Body of pancreas (tissue), 4 donors: Measurements from ENCODE around the gene ZCCHC13. TPM values are rescaled to one million over a fixed set of nuclear protein-coding genes. Genes with fewer than 3 reads are reported as not detected.

Experiments
- ATAC-seq: fragments of 150-250 bp; one replicate; pipeline ENCODE4 v1.9.1; 2016
- DNase-seq, 4 donors: peaks; one replicate each; pipeline ENCODE4 v3.0.0-alpha.2; 2019
- H3K27ac ChIP-seq, 4 donors: fragments of 200-600 bp; sonication (generic); 1 replicate in 3 of 4; 2 replicates in 1 of 4; pipeline versions ENCODE4 v1.5.1 to v1.6.1; 2016 to 2019; ENCODE audit warnings: mild to moderate bottlenecking in 1 of 4, mixed read lengths in 1 of 4, moderate library complexity in 1 of 4
- H3K27me3 ChIP-seq, 2 donors: fragments of 200-600 bp; sonication (generic); one replicate each; pipeline ENCODE4 v1.6.0; 2016; ENCODE audit warnings: mild to moderate bottlenecking in 1 of 2
- H3K36me3 ChIP-seq, 2 donors: fragments of 200-600 bp; sonication (generic); replicated peaks in 1 of 2; 2 replicates each; pipeline ENCODE4 v1.5.1; 2016; ENCODE audit warnings: low read depth in 2 of 2; ENCODE audit not compliant: insufficient read depth in 1 of 2
- H3K4me1 ChIP-seq: fragments of 200-600 bp; sonication (generic); one replicate; pipeline ENCODE4 v1.6.0; 2016
- H3K4me3 ChIP-seq, 2 donors: fragments of 200-600 bp; sonication (generic); 1 replicate in 1 of 2; 2 replicates in 1 of 2; pipeline ENCODE4 v1.5.1; 2016 to 2019
- H3K9me3 ChIP-seq, 3 donors: fragments of 200-600 bp; sonication (generic); 1 replicate in 2 of 3; 2 replicates in 1 of 3; pipeline ENCODE4 v1.5.1; 2016
- POLR2A ChIP-seq, 3 donors: fragments of 450-650 bp; IDR thresholded peaks; one replicate each; pipeline ENCODE4 v1.6.1; 2016; ENCODE audit warnings: antibody characterized with exemption in 3 of 3, mild to moderate bottlenecking in 2 of 3
- WGBS, 2 donors: methylation state at CpG; one replicate each; pipeline ENCODE4 v1.1.5; 2017; 5-methylcytosine and 5-hydroxymethylcytosine counted together
- intact Hi-C: fragments of 100-400 bp; cut with DNase I; formaldehyde crosslinking; loops from one replicate; pipeline ENCODE4 v1.15.1; 2023
- total RNA-seq, 2 donors: library from RNA; depleted of rRNA; stranded (reverse); fragments of >200 nt; gene quantifications; one replicate each; pipeline ENCODE4 v1.1.0, GENCODE V29; 2016
- TF ChIP-seq, protein P1 (sequence below), 7 experiments: fragments of 450-650 bp in 4 of 7; fragments of 200-600 bp in 3 of 7; sonication (generic) in 3 of 7; IDR thresholded peaks; one replicate each; pipeline ENCODE4 v1.5.1; 2016 to 2019; ENCODE audit warnings: antibody characterized with exemption in 7 of 7

The ZCCHC13 gene
- total RNA-seq, 2 donors from 2014 or later: not detected

DNA sequence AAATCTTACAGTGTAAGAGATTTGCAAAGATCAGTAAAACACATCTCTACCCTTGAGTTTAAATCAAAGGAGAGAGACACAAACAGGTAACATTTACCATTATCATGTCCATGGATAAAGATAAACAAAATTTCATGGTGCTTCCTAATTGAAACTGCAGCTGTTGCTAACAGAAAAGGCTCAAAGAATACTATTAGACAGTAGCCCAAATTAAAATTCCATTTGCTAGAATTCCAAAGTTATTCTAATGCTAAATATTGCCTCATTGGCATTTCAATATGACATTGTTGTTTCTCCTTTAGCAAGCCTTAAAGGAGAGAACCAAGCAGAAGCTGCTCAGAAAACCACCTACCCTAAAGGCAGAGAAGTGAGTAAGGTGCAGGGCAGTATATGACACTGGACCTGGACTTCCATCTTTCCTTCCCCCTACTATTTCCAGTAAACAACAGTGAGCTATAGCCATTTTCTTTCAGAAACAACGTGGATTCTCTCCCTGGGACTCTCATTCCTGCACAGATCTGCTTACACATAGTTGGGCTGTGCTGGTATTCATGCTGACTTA is 19.5 kb upstream of the ZCCHC13 start:
- H3K4me3 ChIP-seq: no peak overlapping the region
- H3K9me3 ChIP-seq: no peaks in the 10 kb centered on the region
- H3K27ac ChIP-seq: no peak overlapping the region
- intact Hi-C loops: no loop called here
- DNase-seq: no peak
- ATAC-seq: no peak
- H3K36me3 ChIP-seq: peaks cover 0 to 5% of the 10 kb centered on the region in 2 donors
- peaks cover 9% of the 10 kb centered on the region for H3K4me1 ChIP-seq
- no peaks in the 10 kb centered on the region for H3K27me3 ChIP-seq
- no peak for TF ChIP-seq POLR2A (IDR thresholded peaks at IDR 0.05)
- TF ChIP-seq, protein P1, sequence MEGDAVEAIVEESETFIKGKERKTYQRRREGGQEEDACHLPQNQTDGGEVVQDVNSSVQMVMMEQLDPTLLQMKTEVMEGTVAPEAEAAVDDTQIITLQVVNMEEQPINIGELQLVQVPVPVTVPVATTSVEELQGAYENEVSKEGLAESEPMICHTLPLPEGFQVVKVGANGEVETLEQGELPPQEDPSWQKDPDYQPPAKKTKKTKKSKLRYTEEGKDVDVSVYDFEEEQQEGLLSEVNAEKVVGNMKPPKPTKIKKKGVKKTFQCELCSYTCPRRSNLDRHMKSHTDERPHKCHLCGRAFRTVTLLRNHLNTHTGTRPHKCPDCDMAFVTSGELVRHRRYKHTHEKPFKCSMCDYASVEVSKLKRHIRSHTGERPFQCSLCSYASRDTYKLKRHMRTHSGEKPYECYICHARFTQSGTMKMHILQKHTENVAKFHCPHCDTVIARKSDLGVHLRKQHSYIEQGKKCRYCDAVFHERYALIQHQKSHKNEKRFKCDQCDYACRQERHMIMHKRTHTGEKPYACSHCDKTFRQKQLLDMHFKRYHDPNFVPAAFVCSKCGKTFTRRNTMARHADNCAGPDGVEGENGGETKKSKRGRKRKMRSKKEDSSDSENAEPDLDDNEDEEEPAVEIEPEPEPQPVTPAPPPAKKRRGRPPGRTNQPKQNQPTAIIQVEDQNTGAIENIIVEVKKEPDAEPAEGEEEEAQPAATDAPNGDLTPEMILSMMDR (IDR thresholded peaks at IDR 0.05): no peak
- WGBS, 2 donors: 27 to 43% methylated on average over 1 of the region's 1 CpG

DNA sequence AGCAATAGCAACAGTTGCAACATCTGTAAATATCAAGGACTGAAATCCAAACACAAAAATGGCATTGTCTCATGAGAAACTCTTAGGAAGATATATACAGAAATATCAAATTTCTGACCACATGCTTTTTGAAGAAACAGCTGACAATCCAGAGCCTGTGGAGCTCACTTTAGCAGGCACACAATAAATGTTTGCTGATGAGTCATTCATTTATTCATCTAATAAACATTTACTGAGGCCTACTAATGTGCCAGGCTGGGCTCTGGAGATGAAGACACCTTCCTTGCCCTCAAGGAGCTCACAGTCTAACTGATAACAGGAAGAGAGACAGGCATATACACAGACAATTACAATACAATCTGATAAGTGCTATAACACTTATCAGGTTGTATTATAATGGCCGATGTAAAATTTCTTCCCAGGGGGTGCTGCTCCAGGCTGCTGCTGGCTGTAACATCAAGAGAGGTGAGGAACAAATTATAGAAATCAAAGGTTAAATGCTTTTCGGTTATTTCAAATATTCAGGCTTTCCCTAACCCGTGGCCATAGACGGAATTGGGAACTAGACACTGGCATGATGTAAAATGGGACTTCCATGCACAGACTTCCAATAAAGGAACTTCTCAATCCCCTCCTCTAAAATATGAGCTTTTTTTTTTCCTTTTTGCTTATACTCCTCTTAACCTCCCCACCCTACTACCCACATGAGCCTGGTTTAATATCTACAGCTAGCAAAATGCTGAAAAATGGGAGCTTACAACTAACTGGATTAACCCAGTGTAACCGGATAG is 16.8 kb upstream of the ZCCHC13 start:
- no peak for TF ChIP-seq POLR2A (IDR thresholded peaks at IDR 0.05)
- TF ChIP-seq, protein P1 (IDR thresholded peaks at IDR 0.05): no peak
- DNase-seq (no peak), ATAC-seq (no peak)
- no peak overlapping the region for H3K27ac ChIP-seq
- H3K9me3 ChIP-seq: no peaks in the 10 kb centered on the region
- WGBS, 2 donors: 88 to 89% methylated on average over 5 of the region's 5 CpGs
- H3K4me1 ChIP-seq: peaks cover 9% of the 10 kb centered on the region
- intact Hi-C loops: no loop called here
- H3K36me3 ChIP-seq: no peaks in the 10 kb centered on the region
- no peak overlapping the region for H3K4me3 ChIP-seq
- H3K27me3 ChIP-seq: no peaks in the 10 kb centered on the region

DNA sequence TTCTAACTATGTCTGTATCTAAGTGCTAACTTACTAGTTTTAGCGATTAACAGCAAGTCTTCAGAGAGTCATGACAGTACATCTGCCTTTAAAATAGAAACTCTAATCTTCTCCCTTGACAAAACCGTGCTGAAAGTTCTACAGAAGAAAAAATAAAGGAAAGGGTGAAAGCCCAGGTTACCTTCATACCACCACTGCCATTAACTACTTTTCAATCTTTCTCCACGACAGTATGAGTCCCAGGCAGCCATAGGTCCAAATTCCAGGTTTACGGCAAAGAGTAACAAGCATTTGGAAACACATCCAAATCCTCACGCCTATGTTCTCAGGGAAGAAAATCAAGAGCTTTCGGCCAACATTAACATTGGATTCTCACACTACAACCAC is 12.4 kb upstream of the ZCCHC13 start:
- WGBS, 2 donors: 0% methylated on average over 6 of the region's 6 CpGs
- H3K4me1 ChIP-seq: peaks cover 9% of the 10 kb centered on the region
- ATAC-seq: peak; percentile 8
- H3K27ac ChIP-seq: peak overlapping the region; percentile 71 to 91 (median 86)
- intact Hi-C loops: no loop called here
- no peaks in the 10 kb centered on the region for H3K27me3 ChIP-seq
- no peaks in the 10 kb centered on the region for H3K36me3 ChIP-seq
- TF ChIP-seq POLR2A (IDR thresholded peaks at IDR 0.05): no peak
- TF ChIP-seq, protein P1 (IDR thresholded peaks at IDR 0.05): no peak
- peak overlapping the region; percentile 12 to 52 for H3K4me3 ChIP-seq
- DNase-seq: no peak
- H3K9me3 ChIP-seq: no peaks in the 10 kb centered on the region

DNA sequence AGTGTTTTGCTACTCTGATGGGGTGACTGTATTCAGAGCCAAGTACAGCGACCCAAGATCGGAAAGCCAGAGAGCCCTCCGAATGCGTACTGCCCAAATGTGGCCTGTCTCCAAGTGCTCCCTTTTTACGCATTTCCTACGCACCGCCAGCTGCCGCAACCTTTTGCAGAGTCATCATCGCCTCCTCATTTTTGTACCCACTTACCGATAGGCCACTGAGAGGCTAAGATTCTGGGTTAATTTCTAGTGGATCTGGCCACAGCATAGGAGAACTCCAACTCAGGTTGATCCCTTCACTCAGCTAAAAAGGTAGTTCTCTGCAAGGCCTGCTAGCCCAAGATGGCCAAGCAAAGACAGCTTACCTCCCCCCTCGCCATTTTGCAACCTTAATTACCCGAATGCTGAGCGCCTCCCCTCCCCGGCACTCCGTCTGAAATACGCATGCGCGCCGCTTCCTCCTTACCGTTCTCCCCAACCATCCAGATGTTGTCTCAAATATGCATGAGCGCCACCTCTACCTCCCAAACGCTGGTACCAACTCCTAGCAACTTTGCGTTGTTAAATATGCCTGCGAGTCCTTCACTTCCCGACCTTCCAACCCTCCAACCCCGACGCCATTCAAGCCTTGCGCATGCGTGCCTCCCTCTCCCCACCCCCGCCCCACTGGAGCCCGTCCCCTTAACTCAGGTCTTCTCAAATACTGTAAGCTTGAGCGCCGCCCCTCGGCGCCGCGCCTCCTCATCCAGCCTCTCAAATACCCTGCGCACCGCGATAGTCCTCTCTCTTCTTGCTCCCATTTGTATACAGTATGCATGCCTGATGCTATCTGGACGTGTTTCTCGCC is 11.8 kb upstream of the ZCCHC13 start:
- 0% methylated on average over 39 of the region's 42 CpGs for WGBS, 2 donors
- TF ChIP-seq, protein P1 (IDR thresholded peaks at IDR 0.05): peak in 2 of 7 experiments; percentile 5 to 8
- peak; percentile 15 to 66 (median 65) for TF ChIP-seq POLR2A (IDR thresholded peaks at IDR 0.05)
- peak; percentile 92 for ATAC-seq

More for the DNA sequence above, 11.8 kb upstream of the ZCCHC13 start:
- intact Hi-C loops: no loop called here
- H3K4me1 ChIP-seq: peaks cover 9% of the 10 kb centered on the region
- peak; percentile 81 to 91 (median 88) for DNase-seq
- no peaks in the 10 kb centered on the region for H3K9me3 ChIP-seq
- peak overlapping the region; percentile 71 to 91 (median 86) for H3K27ac ChIP-seq
- peak overlapping the region; percentile 12 to 52 for H3K4me3 ChIP-seq
- H3K36me3 ChIP-seq: no peaks in the 10 kb centered on the region
- H3K27me3 ChIP-seq: no peaks in the 10 kb centered on the region
